Skeletal muscle satellite cell (primary cell): ENCODE measurements around the gene XRRA1.
"Not testable (repeated sequence)": the region's sequence is repeated elsewhere in the genome, so short reads cannot be mapped to it uniquely, and the experiment has no call there.

ENCODE experiments used
- H3K27me3 ChIP-seq: 2 replicates; pipeline ENCODE4 v1.7.0; 2013; ENCODE audit warnings: low read length; ENCODE audit not compliant: control insufficient read depth, insufficient read depth
- H3K36me3 ChIP-seq: 2 replicates; pipeline ENCODE4 v1.7.0; 2013; ENCODE audit warnings: mild to moderate bottlenecking, control low read depth, low read length; ENCODE audit not compliant: insufficient read depth
- H3K4me1 ChIP-seq: 2 replicates; pipeline ENCODE4 v1.7.0; 2013; ENCODE audit warnings: low read length; ENCODE audit not compliant: control insufficient read depth, insufficient read depth
- H3K4me2 ChIP-seq: 2 replicates; pipeline ENCODE4 v1.7.0; 2013; ENCODE audit warnings: mild to moderate bottlenecking, low read length
- H3K4me3 ChIP-seq: 2 replicates; pipeline ENCODE4 v1.7.0; 2013; ENCODE audit warnings: low read length
- H3K9ac ChIP-seq: 2 replicates; pipeline ENCODE4 v1.7.0; 2013; ENCODE audit warnings: mild to moderate bottlenecking, low read depth, low read length, moderate library complexity
- H3K9me3 ChIP-seq: replicated peaks from 2 replicates; pipeline ENCODE4 v1.7.0; 2013; ENCODE audit warnings: mild to moderate bottlenecking, control low read depth, low read length

Gene XRRA1

DNA sequence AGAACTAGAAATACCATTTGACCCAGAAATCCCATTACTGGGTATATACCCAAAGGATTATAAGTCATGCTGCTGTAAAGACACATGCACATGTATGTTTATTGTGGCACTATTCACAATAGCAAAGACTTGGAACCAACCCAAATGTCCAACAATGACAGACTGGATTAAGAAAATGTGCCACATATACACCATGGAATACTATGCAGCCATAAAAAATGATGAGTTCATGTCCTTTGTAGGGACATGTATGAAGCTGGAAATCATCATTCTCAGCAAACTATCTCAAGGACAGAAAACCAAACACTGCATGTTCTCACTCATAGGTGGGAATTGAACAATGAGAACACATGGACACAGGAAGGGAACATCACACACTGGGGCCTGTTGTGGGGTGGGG is 55.9 kb downstream of the XRRA1 start:
- not testable (repeated sequence) for H3K4me3 ChIP-seq, H3K27me3 ChIP-seq, H3K4me2 ChIP-seq, H3K4me1 ChIP-seq, H3K9ac ChIP-seq, H3K36me3 ChIP-seq, H3K9me3 ChIP-seq

DNA sequence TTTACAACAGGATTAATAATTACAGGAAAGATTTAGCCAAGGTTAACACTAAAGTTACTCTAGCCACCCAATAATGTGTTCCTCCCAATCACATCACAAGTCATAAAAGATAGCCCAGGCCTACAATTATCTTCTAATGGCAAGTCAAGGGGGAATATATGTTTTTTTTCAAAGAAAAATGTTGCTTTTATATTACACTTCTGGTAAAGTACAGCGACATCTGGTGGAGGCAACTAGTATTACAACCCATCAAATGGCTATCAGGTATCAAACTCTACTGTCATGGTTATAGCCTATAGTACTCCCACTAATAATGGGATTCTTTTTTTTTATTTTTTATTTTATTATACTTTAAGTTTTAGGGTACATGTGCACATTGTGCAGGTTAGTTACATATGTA is 71.8 kb downstream of the XRRA1 start:
- no peak overlapping the region for H3K9ac ChIP-seq
- H3K9me3 ChIP-seq: peaks cover 3% of the 10 kb centered on the region
- no peaks in the 10 kb centered on the region for H3K4me1 ChIP-seq
- H3K4me3 ChIP-seq: no peak overlapping the region
- H3K4me2 ChIP-seq: no peak overlapping the region
- H3K36me3 ChIP-seq: peaks cover 35% of the 10 kb centered on the region
- no peaks in the 10 kb centered on the region for H3K27me3 ChIP-seq

DNA sequence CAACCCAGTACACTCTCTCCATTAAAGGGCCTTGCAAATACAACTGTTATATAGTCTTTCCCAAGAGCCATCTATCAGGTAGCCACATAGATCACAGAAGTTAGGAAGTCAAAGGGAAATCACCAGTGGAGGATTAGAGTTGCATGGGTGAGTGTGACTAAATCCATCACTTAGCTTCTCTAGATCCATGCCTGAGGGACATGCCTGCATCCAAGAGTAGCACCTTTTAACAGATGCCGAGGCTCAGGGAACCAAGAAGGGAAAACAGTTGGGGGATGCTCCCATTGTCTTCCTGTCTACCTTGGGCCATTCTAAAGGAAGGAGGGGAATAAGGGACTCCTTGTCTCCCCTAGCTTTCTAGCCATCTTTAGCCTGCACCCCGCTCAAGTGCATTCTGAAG is 77.9 kb downstream of the XRRA1 start:
- H3K9ac ChIP-seq: no peak overlapping the region
- no peaks in the 10 kb centered on the region for H3K4me1 ChIP-seq
- H3K9me3 ChIP-seq: peaks cover 17% of the 10 kb centered on the region
- no peaks in the 10 kb centered on the region for H3K27me3 ChIP-seq
- peaks cover 60% of the 10 kb centered on the region for H3K36me3 ChIP-seq
- H3K4me3 ChIP-seq: no peak overlapping the region
- no peak overlapping the region for H3K4me2 ChIP-seq

DNA sequence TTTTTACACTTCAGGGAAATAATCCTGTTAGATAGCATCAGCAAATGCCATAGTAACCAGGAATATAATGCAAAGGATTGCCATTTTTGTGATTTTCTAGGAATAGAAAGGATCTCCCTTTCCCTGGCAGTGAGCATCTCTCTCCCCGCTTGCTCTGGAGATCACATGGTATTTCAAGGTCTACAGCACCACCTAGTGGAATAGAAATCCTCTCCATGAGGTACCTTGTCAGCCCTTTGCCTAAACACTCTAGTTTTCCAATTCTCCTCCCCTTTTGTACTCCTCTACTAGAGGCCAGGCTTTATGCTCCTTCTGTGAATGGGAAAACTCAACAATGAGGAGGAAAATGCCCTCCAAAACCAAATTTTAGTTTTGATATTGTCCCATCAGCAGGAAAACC is 78.4 kb downstream of the XRRA1 start:
- H3K4me2 ChIP-seq: no peak overlapping the region
- H3K36me3 ChIP-seq: peaks cover 65% of the 10 kb centered on the region

DNA sequence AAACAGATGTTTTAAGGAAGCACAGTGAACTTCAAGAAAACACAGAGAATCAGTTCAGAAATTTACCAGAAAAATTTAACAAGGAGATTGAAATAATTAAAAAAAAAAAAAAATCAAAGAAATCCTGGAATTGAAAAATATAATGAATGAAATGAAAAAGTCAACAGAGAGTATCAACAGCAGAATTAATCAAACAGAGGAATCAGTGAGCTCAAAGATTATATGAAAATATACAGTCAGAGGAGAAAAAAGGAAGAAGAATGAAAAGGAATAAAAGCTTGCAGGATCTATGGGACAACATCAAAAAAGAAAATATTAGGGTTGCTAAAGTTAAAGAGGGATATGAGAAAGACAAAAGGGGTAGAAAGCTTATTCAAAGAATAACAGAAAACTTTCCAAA is 82.3 kb downstream of the XRRA1 start:
- H3K4me2 ChIP-seq: no peak overlapping the region
- no peaks in the 10 kb centered on the region for H3K27me3 ChIP-seq
- H3K36me3 ChIP-seq: peaks cover 66% of the 10 kb centered on the region
- H3K9ac ChIP-seq: no peak overlapping the region
- H3K4me1 ChIP-seq: no peaks in the 10 kb centered on the region
- peaks cover 25% of the 10 kb centered on the region for H3K9me3 ChIP-seq
- H3K4me3 ChIP-seq: no peak overlapping the region

More for the DNA sequence above, 78.4 kb downstream of the XRRA1 start:
- peaks cover 23% of the 10 kb centered on the region for H3K9me3 ChIP-seq
- no peak overlapping the region for H3K4me3 ChIP-seq
- H3K27me3 ChIP-seq: no peaks in the 10 kb centered on the region
- no peak overlapping the region for H3K9ac ChIP-seq
- no peaks in the 10 kb centered on the region for H3K4me1 ChIP-seq

DNA sequence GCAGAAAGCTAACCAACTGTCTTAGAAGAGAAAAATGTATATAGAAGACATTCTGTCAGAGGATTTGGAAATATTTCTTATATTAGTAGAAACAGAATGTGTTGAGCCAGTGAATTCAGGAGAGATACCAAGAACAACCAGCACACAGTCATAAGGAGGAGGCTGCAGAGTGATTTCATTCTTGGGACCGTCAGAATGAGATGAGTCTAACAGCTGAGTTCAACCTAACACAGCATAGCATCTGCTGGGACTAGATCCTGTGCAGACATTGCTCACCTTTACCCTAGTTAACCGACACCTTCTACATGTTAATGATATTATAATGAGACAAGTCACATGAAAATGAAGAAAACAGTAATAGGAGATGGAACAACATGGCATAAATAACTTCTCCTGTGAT is 85.5 kb downstream of the XRRA1 start:
- Histone ChIP-seq H3K4me1 (no peaks in the 10 kb centered on the region), H3K9me3 (peaks cover 17% of the 10 kb centered on the region), H3K36me3 (peaks cover 63% of the 10 kb centered on the region), H3K4me3 (no peak overlapping the region), H3K9ac (no peak overlapping the region), H3K4me2 (no peak overlapping the region), H3K27me3 (no peaks in the 10 kb centered on the region)

DNA sequence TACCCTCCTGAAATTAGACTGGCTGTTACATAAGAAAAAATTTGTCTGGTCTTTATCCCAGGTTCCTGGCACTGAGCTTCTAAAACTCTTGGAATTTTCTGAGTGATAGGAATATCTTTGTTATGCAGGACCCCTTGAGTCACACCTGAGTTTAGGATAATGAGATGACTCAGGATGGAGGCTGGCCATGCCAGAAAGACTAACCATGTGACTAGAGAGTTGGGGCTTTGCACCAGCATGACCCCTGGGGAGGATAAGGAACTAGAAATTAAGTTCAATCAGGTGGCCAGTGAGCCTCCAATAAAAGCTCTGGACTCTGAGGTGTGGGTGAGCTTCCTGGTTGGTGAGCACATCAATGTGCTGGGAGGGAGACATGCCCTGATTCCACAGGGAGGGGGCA is 88.1 kb downstream of the XRRA1 start:
- peaks cover 62% of the 10 kb centered on the region for H3K36me3 ChIP-seq
- no peaks in the 10 kb centered on the region for H3K27me3 ChIP-seq
- H3K9me3 ChIP-seq: peaks cover 5% of the 10 kb centered on the region
- H3K9ac ChIP-seq: no peak overlapping the region
- H3K4me2 ChIP-seq: no peak overlapping the region
- H3K4me3 ChIP-seq: no peak overlapping the region
- H3K4me1 ChIP-seq: no peaks in the 10 kb centered on the region

DNA sequence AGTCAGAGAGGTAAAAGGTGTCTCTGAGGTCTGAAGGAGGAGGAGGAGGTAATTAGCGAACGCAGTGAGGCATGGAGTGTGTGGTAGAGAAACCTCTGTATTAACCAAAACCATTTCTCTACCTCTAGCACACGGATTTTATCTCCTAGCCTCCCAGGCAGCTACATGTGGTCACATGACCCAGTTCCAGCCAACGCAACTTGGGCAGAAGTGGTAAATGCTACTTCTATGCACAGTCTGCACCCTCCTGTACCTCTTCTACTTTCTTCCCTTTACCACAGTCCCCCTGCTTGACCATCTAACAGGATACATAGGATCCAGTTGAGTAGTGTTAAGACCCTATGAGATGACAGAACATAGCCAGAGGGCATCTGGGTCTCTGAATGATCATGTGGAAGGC is 95.7 kb downstream of the XRRA1 start:
- Histone ChIP-seq H3K36me3 (peaks cover 31% of the 10 kb centered on the region), H3K9ac (no peak overlapping the region), H3K4me3 (no peak overlapping the region), H3K4me2 (no peak overlapping the region), H3K27me3 (no peaks in the 10 kb centered on the region), H3K4me1 (peaks cover 23% of the 10 kb centered on the region), H3K9me3 (no peaks in the 10 kb centered on the region)

DNA sequence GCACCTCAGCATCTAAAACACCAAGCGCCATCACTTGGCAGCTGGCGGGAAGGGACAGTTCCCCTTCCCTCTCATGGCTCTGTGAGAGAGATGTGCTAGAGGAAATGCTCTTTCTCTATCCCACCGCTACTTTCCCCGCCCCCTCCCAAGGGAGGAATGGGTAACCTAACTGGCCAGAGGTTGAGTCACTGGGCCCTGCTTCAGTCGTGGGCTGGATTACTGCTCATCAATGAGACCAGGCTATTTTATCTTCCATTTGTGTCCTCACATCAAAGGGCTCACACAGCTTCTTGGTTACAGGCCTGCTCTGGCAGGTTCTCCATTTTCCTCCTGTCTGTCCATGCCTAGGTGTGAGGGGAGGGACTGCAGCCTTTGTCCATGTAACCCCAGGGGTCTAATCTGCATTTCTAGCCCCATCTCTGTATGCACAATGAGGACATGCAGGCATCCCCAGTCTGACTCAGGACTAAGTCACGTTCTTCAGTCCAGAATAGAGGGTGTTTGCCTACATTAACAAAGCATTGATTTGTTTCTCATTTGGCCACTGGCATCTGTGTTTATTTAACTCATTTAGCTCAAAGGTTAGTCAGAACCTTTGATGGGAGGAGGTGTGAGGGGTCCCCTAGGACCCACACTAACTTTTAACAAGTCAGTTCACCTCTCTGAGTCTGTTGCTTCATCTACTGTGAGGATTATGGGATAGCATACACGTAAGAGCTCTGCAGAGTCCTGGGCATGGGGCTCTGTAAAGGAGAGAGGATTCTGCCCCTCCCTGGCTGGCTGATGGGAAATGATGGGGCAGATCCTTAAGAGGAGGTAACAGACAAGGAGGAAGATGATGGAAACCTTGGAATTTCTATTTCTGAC is 99.1 kb downstream of the XRRA1 start:
- peak overlapping the region; percentile 0 for H3K9ac ChIP-seq
- no peaks in the 10 kb centered on the region for H3K27me3 ChIP-seq
- peaks cover 27% of the 10 kb centered on the region for H3K36me3 ChIP-seq
- peaks cover 27% of the 10 kb centered on the region for H3K4me1 ChIP-seq
- peak overlapping the region; percentile 68 for H3K4me2 ChIP-seq
- H3K4me3 ChIP-seq: no peak overlapping the region
- H3K9me3 ChIP-seq: no peaks in the 10 kb centered on the region

DNA sequence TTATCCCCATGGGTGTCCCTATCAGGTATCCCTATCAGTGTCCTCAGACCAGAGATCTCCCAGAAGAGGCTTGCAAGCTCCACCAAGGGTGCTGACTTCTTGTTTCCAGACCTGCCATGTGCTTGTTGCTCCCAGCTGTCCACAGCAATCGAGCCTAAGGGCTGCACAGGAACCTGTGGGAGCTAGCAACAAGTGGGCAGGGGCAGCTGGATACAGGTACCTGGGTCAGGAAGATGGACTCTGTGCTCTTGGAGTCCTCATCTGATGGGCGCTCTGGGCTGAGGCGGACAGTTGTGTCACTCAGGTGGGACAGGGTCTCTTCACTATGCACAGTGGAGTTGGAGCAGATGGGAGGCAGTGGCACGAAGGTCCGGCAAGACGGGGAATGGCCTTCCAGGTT is 101.0 kb downstream of the XRRA1 start:
- Histone ChIP-seq H3K36me3 (peaks cover 45% of the 10 kb centered on the region), H3K27me3 (no peaks in the 10 kb centered on the region), H3K9ac (no peak overlapping the region), H3K9me3 (no peaks in the 10 kb centered on the region), H3K4me1 (peaks cover 27% of the 10 kb centered on the region), H3K4me2 (no peak overlapping the region), H3K4me3 (no peak overlapping the region)

DNA sequence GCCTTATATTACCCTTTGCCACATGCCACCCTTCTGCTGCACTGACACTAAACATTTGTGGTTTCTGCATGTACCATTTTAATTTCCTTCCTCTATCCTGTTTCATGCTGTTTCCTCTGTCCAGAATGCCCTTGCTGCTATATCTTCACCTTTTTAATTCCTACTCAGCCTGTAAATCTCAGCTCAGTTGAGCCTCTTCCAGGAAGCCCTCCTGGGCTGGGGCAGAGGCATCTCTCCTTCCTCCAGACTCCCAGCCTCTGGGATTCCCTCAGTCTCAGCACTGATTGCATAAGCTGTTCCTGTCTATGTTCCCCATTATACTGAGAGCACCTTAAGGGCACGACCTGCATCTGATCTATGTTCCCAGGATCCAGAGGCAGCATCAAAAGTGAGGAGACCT is 101.5 kb downstream of the XRRA1 start:
- Histone ChIP-seq H3K4me3 (no peak overlapping the region), H3K9ac (no peak overlapping the region), H3K4me1 (peaks cover 27% of the 10 kb centered on the region), H3K9me3 (no peaks in the 10 kb centered on the region), H3K4me2 (no peak overlapping the region), H3K36me3 (peaks cover 45% of the 10 kb centered on the region), H3K27me3 (no peaks in the 10 kb centered on the region)

DNA sequence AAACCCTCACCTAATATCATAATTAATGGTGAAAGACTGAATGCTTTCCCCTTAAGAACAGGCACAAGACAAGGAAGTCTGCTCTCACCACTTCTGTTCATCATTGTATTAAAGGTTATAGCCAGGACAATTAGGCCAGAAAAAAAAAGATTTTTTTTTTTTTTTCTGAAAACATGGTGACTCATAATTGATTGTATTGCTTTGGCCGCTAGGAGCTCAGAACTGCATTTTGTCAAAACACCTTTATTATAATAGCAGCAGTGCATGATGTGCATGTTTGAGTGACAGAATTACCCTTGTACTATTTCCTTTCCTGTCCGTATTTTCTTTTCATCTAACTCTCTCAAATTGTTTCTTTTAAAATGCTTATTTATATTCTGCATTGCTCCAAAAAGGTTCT is 102.1 kb downstream of the XRRA1 start:
- peaks cover 27% of the 10 kb centered on the region for H3K4me1 ChIP-seq
- H3K4me3 ChIP-seq: no peak overlapping the region
- no peak overlapping the region for H3K4me2 ChIP-seq
- H3K36me3 ChIP-seq: peaks cover 43% of the 10 kb centered on the region
- H3K9me3 ChIP-seq: no peaks in the 10 kb centered on the region
- H3K27me3 ChIP-seq: no peaks in the 10 kb centered on the region
- H3K9ac ChIP-seq: no peak overlapping the region
